GM19351 (cell line): ENCODE results near the gene FOXD4L6.
"Not testable (repeated sequence)": the region's sequence is repeated elsewhere in the genome, so short reads cannot be mapped to it uniquely, and the experiment has no call there.

Experiments used
- ATAC-seq: cut with Tn5 transposase; IDR thresholded peaks from one replicate; pipeline ENCODE4 v1.9.1; 2021; ENCODE audit warnings: mild to moderate bottlenecking, moderate library complexity; ENCODE audit not compliant: unreplicated experiment

FOXD4L6 gene

GRCh38 chr9:41104542-41104941 lies 23.9 kb downstream of the FOXD4L6 start:
- ATAC-seq, result not testable (repeated sequence)

GRCh38 chr9:41100508-41100907 lies 28.0 kb downstream of the FOXD4L6 start:
- not testable (repeated sequence) for ATAC-seq

DNA sequence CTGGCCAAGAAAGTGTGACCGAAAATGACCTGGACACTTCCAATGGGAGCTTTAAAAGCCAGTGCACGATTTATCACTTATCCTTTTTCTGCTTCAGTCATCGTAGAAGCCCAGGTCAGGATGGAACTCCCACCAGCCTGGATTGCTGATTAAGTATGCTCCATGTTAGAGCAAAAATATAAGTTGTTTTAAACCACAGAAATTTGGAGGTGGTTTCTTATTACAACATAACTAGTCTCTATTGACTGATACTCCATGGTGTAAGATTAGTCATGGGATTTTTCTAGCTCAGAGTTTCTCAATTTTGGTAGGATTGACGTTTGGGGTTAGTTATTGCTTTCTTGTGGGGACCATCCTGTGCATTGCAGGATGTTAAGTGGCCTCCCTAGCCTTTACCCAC lies 29.7 kb downstream of the FOXD4L6 start:
- ATAC-seq, result not testable (repeated sequence)

DNA sequence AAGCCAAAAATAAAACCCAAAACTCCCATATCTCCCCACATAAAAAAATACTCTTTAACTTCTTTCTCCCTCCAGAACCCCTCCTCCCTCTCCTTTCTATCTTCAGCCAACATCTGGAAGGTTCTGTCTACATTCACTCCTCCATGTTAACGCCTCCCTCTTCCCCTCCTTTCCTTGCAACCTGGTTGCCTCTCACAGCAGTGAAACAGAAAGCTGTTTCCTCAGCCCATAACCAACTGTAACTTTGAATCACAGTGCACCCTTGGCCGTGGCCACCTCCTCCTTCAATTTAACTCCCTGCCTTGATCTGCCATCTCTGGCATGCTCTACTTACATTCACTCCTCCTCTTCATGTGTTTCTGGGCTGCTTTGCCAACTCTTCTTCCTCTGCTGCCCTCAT lies 33.4 kb downstream of the FOXD4L6 start:
- ATAC-seq, result peak; percentile 53

- not testable (repeated sequence) for ATAC-seq
These were observed 34.3 kb downstream of the FOXD4L6 start for GRCh38 chr9:41094010-41094773.

DNA sequence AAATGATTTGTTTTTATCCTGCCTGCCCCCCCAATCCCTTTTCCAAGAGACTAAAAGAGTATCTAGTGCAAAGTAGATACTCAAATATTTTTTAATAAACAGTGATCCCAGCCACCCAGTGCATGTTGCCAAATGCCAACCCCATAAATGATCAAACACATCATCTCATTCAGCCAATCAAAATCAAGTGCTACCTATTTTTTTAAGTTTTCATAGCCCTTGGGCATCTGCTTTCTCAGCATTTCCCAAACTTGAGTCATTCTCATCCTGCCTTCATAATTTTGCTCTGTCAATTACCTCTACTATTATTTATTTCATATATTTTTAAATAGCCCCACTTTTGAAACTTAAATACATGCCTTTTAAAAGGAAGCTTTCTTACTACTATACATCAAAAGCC lies 37.6 kb downstream of the FOXD4L6 start:
- not testable (repeated sequence) for ATAC-seq

- not testable (repeated sequence) for ATAC-seq
These were observed 38.1 kb downstream of the FOXD4L6 start for GRCh38 chr9:41090386-41090785.

DNA sequence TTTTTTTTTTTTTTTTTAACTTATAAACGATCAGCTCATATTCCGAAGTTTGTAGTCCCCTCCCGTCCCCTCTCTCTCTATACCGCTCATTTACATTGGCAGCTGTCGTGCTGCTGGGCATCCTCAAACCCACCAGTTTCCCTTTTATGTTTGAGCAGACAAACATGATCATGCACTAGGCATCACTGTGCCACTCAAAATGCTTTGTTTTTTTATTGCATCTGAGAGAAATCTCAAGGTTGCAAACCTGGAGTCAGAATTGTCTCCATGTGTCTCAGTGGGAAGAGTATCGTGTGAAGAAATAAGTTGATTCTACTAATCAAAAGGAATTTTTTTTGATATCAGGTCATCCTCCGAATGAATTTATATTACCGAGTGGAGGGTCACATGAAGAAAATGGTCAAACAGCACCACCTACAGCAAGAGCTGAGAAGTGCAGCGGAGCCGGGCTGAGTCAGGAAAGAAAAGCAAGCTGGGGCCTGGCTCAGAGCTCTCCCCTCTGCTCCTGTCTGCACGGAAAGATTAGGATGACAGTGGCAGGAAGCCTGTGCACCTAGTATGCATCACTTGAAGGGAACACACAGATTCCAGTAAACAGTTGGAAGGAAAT lies 39.9 kb downstream of the FOXD4L6 start:
- peak; percentile 82 for ATAC-seq

GRCh38 chr9:41087929-41088328 lies 40.6 kb downstream of the FOXD4L6 start:
- ATAC-seq, result not testable (repeated sequence)

DNA sequence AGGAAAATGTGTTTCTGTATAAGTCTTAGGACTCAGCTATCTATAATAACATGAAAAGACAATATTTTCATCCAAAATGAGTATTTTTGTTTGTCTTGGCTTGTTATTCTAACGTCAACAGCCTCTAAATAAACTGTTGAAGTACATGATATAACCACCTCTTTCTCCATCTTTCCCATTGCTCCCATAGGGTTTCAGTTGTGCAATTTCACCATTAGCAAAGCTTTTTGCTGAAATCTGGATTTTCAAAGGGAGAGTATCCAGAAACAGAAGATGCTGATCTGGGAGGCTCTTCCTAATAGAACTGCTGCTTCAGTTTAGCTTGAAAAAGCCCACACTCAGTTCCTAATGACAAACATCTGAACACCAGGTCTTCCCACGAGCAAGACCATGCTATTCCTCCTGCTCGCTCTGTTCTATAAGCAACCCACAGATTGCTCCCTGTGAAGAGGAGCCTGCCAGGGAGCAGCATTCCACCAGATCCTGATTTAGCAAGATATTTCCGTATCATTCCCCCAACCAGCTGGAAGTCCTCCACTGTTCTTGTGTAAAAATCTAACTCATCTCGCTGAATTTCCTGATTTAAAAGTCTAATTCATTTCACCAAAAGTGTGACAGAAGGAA lies 41.2 kb downstream of the FOXD4L6 start:
- ATAC-seq, result not testable (repeated sequence)

DNA sequence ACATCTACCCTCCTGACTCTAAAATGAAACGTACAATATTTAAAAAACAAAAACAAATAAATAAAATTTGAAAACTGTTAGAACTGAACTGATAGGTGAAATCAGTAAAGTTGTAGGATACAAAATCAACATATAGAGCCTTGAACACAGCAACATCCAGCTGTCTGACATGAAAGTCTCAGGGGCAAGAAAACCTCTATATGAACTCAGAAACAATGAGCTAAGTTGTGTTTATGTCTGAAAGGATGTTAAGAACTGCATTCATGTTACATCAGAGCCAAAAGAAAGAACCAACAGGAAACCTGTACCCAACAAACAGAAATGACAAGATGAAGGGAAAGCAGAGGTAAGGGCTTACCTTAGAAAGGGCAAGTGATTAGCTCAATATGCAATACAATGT lies 41.8 kb downstream of the FOXD4L6 start:
- ATAC-seq, result not testable (repeated sequence)

DNA sequence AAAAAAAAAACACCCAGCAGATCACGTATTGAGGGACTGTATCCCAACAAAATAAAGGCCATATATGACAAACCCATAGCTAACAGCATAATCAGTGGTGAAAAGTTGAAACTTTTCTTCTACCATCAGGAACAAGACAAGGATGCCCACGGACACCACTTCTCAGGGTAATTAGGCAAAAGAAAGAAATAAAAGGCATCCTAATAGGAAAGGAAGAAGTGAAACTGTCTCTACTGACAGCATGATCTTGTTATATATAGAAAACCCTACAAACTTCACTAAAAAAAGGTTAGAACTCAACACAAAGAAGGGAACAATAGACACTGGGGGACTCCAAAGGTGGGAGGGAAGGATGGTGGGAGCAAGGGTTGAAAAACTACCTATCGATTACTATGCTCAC lies 42.3 kb downstream of the FOXD4L6 start:
- ATAC-seq, result not testable (repeated sequence)

GRCh38 chr9:41082358-41082757 lies 46.1 kb downstream of the FOXD4L6 start:
- ATAC-seq, result not testable (repeated sequence)

DNA sequence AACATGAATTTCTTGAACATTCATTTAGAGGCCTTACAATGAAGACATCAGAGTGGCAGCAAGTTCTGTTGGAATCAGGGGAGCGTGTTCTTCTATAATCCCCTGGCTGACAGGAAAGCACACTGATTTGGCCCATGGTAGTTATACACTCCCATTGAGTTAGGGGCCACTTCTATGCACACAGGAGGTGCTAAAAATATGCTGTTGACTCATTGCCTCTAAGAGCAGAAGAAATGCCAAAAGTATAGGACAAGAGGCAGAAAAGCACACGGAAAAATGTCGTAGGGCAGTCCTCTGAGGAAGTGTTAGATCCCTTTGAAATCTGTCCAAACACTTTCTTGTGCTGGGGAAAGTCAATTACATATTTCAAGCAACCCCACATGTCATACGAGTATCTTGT lies 49.0 kb downstream of the FOXD4L6 start:
- ATAC-seq, result not testable (repeated sequence)

DNA sequence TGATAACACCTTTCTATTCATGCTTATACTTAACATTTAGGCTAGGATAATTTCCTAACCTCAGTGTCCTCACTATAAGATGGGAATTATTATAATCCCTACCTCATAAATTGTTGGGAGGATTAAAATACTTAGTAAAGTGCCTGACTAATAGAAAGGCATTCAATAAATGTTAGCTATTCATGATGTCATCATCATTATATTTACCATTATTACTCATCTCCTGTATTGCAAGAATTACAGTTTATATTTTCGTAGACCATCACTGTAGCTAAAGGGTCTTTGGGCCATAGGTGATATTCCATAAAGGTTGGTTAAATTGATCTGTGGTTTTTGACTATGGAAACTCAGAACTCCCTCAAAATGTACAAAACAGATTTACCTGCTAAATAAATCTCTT lies 50.9 kb downstream of the FOXD4L6 start:
- ATAC-seq, result not testable (repeated sequence)
